Endothelial cell of umbilical vein (primary cell): ENCODE results near the gene LONRF3. TPM values are rescaled to one million over a fixed set of nuclear protein-coding genes. Genes with fewer than 3 reads are reported as not detected.

Experiments used
- BruUV-seq: library from RNA; stranded (reverse); fragments of 400-500 nt; replicated peaks from 2 replicates; lab custom pipeline; 2021; lab: Mats Ljungman, UMichigan
- CTCF ChIA-PET: fragments of 300-600, 350-600 bp; sonication (Branson Sonifier 250); formaldehyde crosslinking; loops from one replicate; lab custom pipeline; 2021; ENCODE audit warnings: antibody characterized with exemption, inconsistent platforms; lab: Charles Lee
- POLR2A ChIA-PET: fragments of 300-600, 350-600 bp; sonication (Branson Sonifier 250); formaldehyde crosslinking; loops from one replicate; lab custom pipeline; 2021; ENCODE audit warnings: antibody characterized with exemption, inconsistent platforms; lab: Charles Lee
- DNase-seq: peaks from one replicate; pipeline ENCODE4 v3.0.0-alpha.2; 2011; ENCODE audit warnings: low read depth, low spot score
- FAIRE-seq: peaks from 2 replicates; lab custom pipeline; 2011; peaks lifted over from hg19 to GRCh38; lab: Jason Lieb, UNC
- H2AFZ ChIP-seq: 2 replicates; pipeline ENCODE4 v1.6.0; 2012; ENCODE audit warnings: low read depth, low read length, control low read depth, inconsistent platforms
- H3K27ac ChIP-seq: 2 replicates; pipeline ENCODE4 v1.5.1; 2011; ENCODE audit warnings: low read depth, mild to moderate bottlenecking, control low read depth, low read length, moderate library complexity; ENCODE audit not compliant: insufficient read depth
- H3K27me3 ChIP-seq, 2 experiments: 2 replicates each; pipeline versions ENCODE4 v1.6.0 to v1.6.1; 2011; ENCODE audit warnings: low read length in 2 of 2, mixed read lengths in 1 of 2; ENCODE audit not compliant: control insufficient read depth in 2 of 2, insufficient read depth in 2 of 2
- H3K36me3 ChIP-seq, 2 experiments: 2 replicates in 1 of 2; 3 replicates in 1 of 2; pipeline ENCODE4 v1.5.1; 2011; ENCODE audit warnings: low read length in 2 of 2, mild to moderate bottlenecking in 1 of 2, moderate library complexity in 1 of 2; ENCODE audit not compliant: control insufficient read depth in 2 of 2, insufficient read depth in 2 of 2; ENCODE audit errors: extremely low read depth in 1 of 2
- H3K4me1 ChIP-seq: 3 replicates; pipeline ENCODE4 v1.5.1; 2011; ENCODE audit warnings: mild to moderate bottlenecking, low read length; ENCODE audit not compliant: control insufficient read depth, insufficient read depth; ENCODE audit errors: extremely low read depth
- H3K4me2 ChIP-seq: 2 replicates; pipeline ENCODE4 v1.6.1; 2011; ENCODE audit warnings: low read length, control low read depth, mixed read lengths; ENCODE audit not compliant: insufficient read depth
- H3K4me3 ChIP-seq, 3 experiments: fragments of 200-600 bp in 1 of 3; sonication (generic), shearing (Covaris generic) in 1 of 3; replicated peaks in 1 of 3; 2 replicates each; pipeline ENCODE4 v1.5.1; 2011 to 2016; ENCODE audit warnings: control low read depth in 3 of 3, low read length in 3 of 3, mild to moderate bottlenecking in 2 of 3, inconsistent platforms in 1 of 3, low read depth in 1 of 3, moderate library complexity in 1 of 3; ENCODE audit not compliant: insufficient read depth in 1 of 3
- H3K79me2 ChIP-seq: 2 replicates; pipeline ENCODE4 v1.6.0; 2012; ENCODE audit warnings: low read length, inconsistent platforms; ENCODE audit not compliant: control insufficient read depth, insufficient read depth
- H3K9ac ChIP-seq: replicated peaks from 2 replicates; pipeline ENCODE3; 2011; ENCODE audit warnings: low read length, control low read depth; ENCODE audit not compliant: insufficient read depth; ENCODE audit errors: extremely low read depth
- H3K9me1 ChIP-seq: replicated peaks from 3 replicates; pipeline ENCODE4 v1.6.0; 2011; ENCODE audit warnings: mild to moderate bottlenecking, low read length; ENCODE audit not compliant: control insufficient read depth, insufficient read depth; ENCODE audit errors: extremely low read depth
- H3K9me3 ChIP-seq: replicated peaks from 2 replicates; pipeline ENCODE4 v1.5.1; 2012; ENCODE audit warnings: low read length, inconsistent platforms; ENCODE audit not compliant: control insufficient read depth, insufficient read depth
- H4K20me1 ChIP-seq: replicated peaks from 2 replicates; pipeline ENCODE3; 2011; ENCODE audit warnings: mild to moderate bottlenecking, low read length; ENCODE audit not compliant: control insufficient read depth, insufficient read depth; ENCODE audit errors: extremely low read depth
- CTCF ChIP-seq, 2 donors: IDR thresholded peaks; 1 replicate in 1 of 2; 2 replicates in 1 of 2; pipeline ENCODE4 v1.5.1; 2011; ENCODE audit warnings: low read length in 2 of 2, mild to moderate bottlenecking in 2 of 2, moderate library complexity in 2 of 2, control low read depth in 1 of 2, inconsistent platforms in 1 of 2, low read depth in 1 of 2; ENCODE audit not compliant: insufficient read depth in 1 of 2; ENCODE audit errors: extremely low read depth in 1 of 2
- EZH2 ChIP-seq: IDR thresholded peaks from 2 replicates; pipeline ENCODE4 v1.6.1; 2012; ENCODE audit warnings: borderline replicate concordance, low read depth, mild to moderate bottlenecking, moderate library complexity, low read length, inconsistent platforms; ENCODE audit not compliant: severe bottlenecking
- FOS ChIP-seq: IDR thresholded peaks from 2 replicates; pipeline ENCODE4 v1.6.1; 2011; ENCODE audit warnings: mild to moderate bottlenecking, low read length, moderate library complexity, borderline replicate concordance; ENCODE audit not compliant: insufficient read depth
- GATA2 ChIP-seq: IDR thresholded peaks from 2 replicates; pipeline ENCODE4 v1.7.0; 2011; ENCODE audit warnings: low read depth, mild to moderate bottlenecking, moderate library complexity, mixed read lengths, low read length; ENCODE audit not compliant: insufficient read length, insufficient read depth
- JUN ChIP-seq: IDR thresholded peaks from 2 replicates; pipeline ENCODE4 v1.6.1; 2011; ENCODE audit warnings: borderline replicate concordance, low read depth; ENCODE audit not compliant: insufficient read length, insufficient read depth
- MYC ChIP-seq: IDR thresholded peaks from one replicate; pipeline ENCODE4 v1.6.1; 2011; ENCODE audit warnings: mild to moderate bottlenecking, low read depth, low read length
- POLR2A ChIP-seq: IDR thresholded peaks from 2 replicates; pipeline ENCODE4 v1.6.1; 2012; ENCODE audit warnings: low read depth, mild to moderate bottlenecking, control low read depth, low read length
- POLR2AphosphoS5 ChIP-seq: IDR thresholded peaks from 2 replicates; pipeline ENCODE4 v1.6.1; 2012; ENCODE audit warnings: low read depth, mild to moderate bottlenecking, control low read depth, low read length, moderate library complexity; ENCODE audit not compliant: insufficient read depth
- dilution Hi-C: fragments of 300-500 bp; cut with MboI; formaldehyde crosslinking; loops from one replicate; pipeline ENCODE4 v1.15.0; 2019; ENCODE audit warnings: low sequenced_read_pairs; ENCODE audit not compliant: extremely low pct_ligation_motif_present
- intact Hi-C: fragments of 100-400 bp; cut with micrococcal nuclease; formaldehyde crosslinking; loops from one replicate; pipeline ENCODE4 v1.10.0; 2022
- polyA plus RNA-seq, 4 experiments: library from polyadenylated mRNA; depleted of rRNA in 3 of 4; stranded (reverse) in 3 of 4; unstranded in 1 of 4; fragments of >200 nt; gene quantifications; 2 replicates each; pipeline versions ENCODE4 v1.2.1 to v1.2.3, GENCODE V29; 2011 to 2012; ENCODE audit warnings: missing spikeins in 1 of 4
- total RNA-seq: library from RNA; stranded (reverse); gene quantifications from 2 replicates; pipeline ENCODE4 v1.2.3, GENCODE V29; 2021
- TF ChIP-seq, protein P1 (sequence below): IDR thresholded peaks from 2 replicates; pipeline ENCODE4 v1.6.1; 2011; ENCODE audit not compliant: insufficient read depth, insufficient read length

LONRF3 gene
- total and polyA plus RNA-seq, 2 donors (not counting 3 experiments of a cell fraction or from before 2014, with no cell fraction given), result 4.4 to 13.3 TPM

DNA sequence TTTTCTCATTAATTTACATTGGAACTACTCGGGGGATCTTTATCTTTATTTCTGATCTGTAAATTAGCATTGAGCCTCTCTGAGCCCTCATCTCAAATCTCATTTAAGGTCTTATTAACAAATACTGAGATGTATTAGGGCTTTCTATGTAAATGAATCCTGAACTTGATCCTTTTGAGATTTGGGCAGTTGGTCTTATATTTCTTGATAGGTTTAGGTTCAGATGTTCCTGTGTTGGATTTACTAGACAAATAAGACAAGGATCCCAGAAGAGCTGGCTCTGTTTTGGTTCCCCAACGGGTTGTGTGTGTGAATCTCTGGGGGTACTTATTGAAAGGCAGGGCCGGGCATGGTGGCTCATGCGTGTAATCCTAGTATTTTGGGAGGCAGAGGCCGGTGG is 36.1 kb downstream of the LONRF3 start:
- no peaks in the 10 kb centered on the region for H3K27me3 ChIP-seq
- no peak overlapping the region for H3K9ac ChIP-seq
- ChIA-PET CTCF (no interaction called here), POLR2A (no interaction called here)
- intact Hi-C loops, result no loop called here
- no peaks in the 10 kb centered on the region for H3K9me1 ChIP-seq
- TF ChIP-seq POLR2A (no peak), GATA2 (no peak), EZH2 (no peak), CTCF (IDR thresholded peaks at IDR 0.05; ENCODE audit: extremely low read depth in 1 of 2, insufficient read depth in 1 of 2, low read depth in 1 of 2, low read length in 2 of 2) (no peak), MYC (no peak), POLR2AphosphoS5 (no peak), JUN (no peak), FOS (no peak)
- TF ChIP-seq, protein P1, sequence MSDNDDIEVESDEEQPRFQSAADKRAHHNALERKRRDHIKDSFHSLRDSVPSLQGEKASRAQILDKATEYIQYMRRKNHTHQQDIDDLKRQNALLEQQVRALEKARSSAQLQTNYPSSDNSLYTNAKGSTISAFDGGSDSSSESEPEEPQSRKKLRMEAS, result no peak
- H3K36me3 ChIP-seq, result peaks cover 0 to 4% of the 10 kb centered on the region in 2 experiments
- H2AFZ ChIP-seq, result no peak overlapping the region
- H3K9me3 ChIP-seq, result no peaks in the 10 kb centered on the region
- no peak for DNase-seq
- H3K27ac ChIP-seq, result no peak overlapping the region
- no TSS peak for BruUV-seq
- no peak overlapping the region for H3K4me3 ChIP-seq
- dilution Hi-C loops, result no loop called here
- H4K20me1 ChIP-seq, result no peaks in the 10 kb centered on the region
- H3K4me1 ChIP-seq, result peaks cover 10% of the 10 kb centered on the region
- no peaks in the 10 kb centered on the region for H3K79me2 ChIP-seq
- no peak overlapping the region for H3K4me2 ChIP-seq
- no peak for FAIRE-seq
